Measurements from ENCODE around the gene ADM2. TPM values are rescaled to one million over a fixed set of nuclear protein-coding genes. Genes with fewer than 3 reads are reported as not detected.

ADM2 gene
- total RNA-seq, 1 donor: 2.6 TPM

- peak overlapping the region; percentile 71 for H3K4me3 ChIP-seq (ENCODE audit: low read depth, low read length)
- DNase-seq (ENCODE audit: low read depth): peak; percentile 73
- TF ChIP-seq CTCF (IDR thresholded peaks at IDR 0.05; ENCODE audit: insufficient read depth, low read depth, low read length): peak; percentile 53
Measured at GRCh38 chr22:50526108-50526833, 44.9 kb downstream of the ADM2 start.

- peak; percentile 63 for DNase-seq (ENCODE audit: low read depth)
- TF ChIP-seq CTCF (IDR thresholded peaks at IDR 0.05; ENCODE audit: insufficient read depth, low read depth, low read length): no peak
Measured at GRCh38 chr22:50526834-50527801, 45.8 kb downstream of the ADM2 start.

GRCh38 chr22:50527921-50528681, 46.8 kb downstream of the ADM2 start:
- H3K4me3 ChIP-seq (ENCODE audit: low read depth, low read length): no peak overlapping the region
- no peak for TF ChIP-seq CTCF (IDR thresholded peaks at IDR 0.05; ENCODE audit: insufficient read depth, low read depth, low read length)
- no peak for DNase-seq (ENCODE audit: low read depth)

More at GRCh38 chr22:50526834-50527801, 45.8 kb downstream of the ADM2 start:
- peak overlapping the region; percentile 71 for H3K4me3 ChIP-seq (ENCODE audit: low read depth, low read length)

- peak overlapping the region; percentile 83 for H3K4me3 ChIP-seq (ENCODE audit: low read depth, low read length)
- DNase-seq (ENCODE audit: low read depth): no peak
- TF ChIP-seq CTCF (IDR thresholded peaks at IDR 0.05; ENCODE audit: insufficient read depth, low read depth, low read length): no peak
Measured at GRCh38 chr22:50528682-50529415, 47.5 kb downstream of the ADM2 start.

- no peak for TF ChIP-seq CTCF (IDR thresholded peaks at IDR 0.05; ENCODE audit: insufficient read depth, low read depth, low read length)
- no peak for DNase-seq (ENCODE audit: low read depth)
Measured at GRCh38 chr22:50529416-50529896, 48.1 kb downstream of the ADM2 start.

More at GRCh38 chr22:50529416-50529896, 48.1 kb downstream of the ADM2 start:
- H3K4me3 ChIP-seq (ENCODE audit: low read depth, low read length): peak overlapping the region; percentile 83

Data from fibroblast of villous mesenchyme (primary cell).